Measurements from ENCODE around the gene C1orf159.

The C1orf159 gene

DNA sequence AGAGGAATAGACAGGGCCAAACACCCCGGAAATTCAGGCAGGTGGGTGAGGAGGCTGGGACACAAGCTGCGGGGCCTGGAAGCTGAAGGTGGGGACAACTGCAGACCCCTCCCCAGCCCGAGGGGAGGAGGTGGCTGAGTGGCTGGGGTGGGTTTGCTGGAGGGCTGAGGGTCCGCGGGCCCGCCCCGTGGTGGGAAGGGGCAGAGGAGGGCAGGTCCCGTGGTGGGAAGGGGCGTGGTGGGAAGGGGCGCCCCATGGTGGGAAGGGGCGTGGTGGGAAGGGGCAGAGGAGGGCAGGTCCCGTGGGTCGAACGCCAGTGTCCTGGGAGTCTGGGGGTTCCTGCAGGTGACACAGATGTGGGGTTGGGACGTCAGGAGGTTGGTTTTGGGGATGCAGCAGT lies 33.5 kb upstream of the C1orf159 start:
- TF ChIP-seq ZBTB7A (IDR thresholded peaks at IDR 0.05; ENCODE audit: low read depth) (no peak), CEBPB (IDR thresholded peaks at IDR 0.05) (no peak), RAD21 (IDR thresholded peaks at IDR 0.05; ENCODE audit: low read depth) (no peak), TEAD4 (IDR thresholded peaks at IDR 0.05) (no peak), CREB1 (IDR thresholded peaks at IDR 0.05; ENCODE audit: low read depth) (no peak), NFIC (IDR thresholded peaks at IDR 0.05) (no peak), YY1 (IDR thresholded peaks at IDR 0.05; ENCODE audit: low read depth) (no peak)
- TF ChIP-seq, protein P1, sequence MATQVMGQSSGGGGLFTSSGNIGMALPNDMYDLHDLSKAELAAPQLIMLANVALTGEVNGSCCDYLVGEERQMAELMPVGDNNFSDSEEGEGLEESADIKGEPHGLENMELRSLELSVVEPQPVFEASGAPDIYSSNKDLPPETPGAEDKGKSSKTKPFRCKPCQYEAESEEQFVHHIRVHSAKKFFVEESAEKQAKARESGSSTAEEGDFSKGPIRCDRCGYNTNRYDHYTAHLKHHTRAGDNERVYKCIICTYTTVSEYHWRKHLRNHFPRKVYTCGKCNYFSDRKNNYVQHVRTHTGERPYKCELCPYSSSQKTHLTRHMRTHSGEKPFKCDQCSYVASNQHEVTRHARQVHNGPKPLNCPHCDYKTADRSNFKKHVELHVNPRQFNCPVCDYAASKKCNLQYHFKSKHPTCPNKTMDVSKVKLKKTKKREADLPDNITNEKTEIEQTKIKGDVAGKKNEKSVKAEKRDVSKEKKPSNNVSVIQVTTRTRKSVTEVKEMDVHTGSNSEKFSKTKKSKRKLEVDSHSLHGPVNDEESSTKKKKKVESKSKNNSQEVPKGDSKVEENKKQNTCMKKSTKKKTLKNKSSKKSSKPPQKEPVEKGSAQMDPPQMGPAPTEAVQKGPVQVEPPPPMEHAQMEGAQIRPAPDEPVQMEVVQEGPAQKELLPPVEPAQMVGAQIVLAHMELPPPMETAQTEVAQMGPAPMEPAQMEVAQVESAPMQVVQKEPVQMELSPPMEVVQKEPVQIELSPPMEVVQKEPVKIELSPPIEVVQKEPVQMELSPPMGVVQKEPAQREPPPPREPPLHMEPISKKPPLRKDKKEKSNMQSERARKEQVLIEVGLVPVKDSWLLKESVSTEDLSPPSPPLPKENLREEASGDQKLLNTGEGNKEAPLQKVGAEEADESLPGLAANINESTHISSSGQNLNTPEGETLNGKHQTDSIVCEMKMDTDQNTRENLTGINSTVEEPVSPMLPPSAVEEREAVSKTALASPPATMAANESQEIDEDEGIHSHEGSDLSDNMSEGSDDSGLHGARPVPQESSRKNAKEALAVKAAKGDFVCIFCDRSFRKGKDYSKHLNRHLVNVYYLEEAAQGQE (IDR thresholded peaks at IDR 0.05; ENCODE audit: low read depth): no peak

DNA sequence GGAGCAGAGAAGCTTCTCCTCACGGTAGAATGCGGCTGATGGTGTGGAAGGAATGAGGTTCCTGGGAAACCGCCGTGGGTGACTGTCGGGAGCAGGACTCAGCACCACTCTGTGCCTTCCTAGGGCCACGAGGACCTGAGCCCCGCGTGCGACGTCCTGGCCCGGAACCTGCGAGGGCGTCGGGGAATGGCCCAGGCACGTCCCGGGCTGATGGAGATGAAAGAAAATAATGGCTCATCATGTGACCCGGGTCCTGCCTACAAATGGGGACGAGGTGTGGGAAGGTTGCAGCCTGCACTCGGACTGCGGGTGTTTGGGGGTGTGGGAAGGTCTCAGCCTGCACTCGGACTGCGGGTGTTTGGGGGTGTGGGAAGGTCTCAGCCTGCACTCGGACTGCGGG lies 32.7 kb upstream of the C1orf159 start:
- TF ChIP-seq TEAD4 (IDR thresholded peaks at IDR 0.05): no peak
- TF ChIP-seq, protein P2, sequence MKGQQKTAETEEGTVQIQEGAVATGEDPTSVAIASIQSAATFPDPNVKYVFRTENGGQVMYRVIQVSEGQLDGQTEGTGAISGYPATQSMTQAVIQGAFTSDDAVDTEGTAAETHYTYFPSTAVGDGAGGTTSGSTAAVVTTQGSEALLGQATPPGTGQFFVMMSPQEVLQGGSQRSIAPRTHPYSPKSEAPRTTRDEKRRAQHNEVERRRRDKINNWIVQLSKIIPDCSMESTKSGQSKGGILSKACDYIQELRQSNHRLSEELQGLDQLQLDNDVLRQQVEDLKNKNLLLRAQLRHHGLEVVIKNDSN (IDR thresholded peaks at IDR 0.05): no peak
- no peak for TF ChIP-seq EGR1 (IDR thresholded peaks at IDR 0.05)
- TF ChIP-seq CEBPB (IDR thresholded peaks at IDR 0.05): no peak
- TF ChIP-seq, protein P3, sequence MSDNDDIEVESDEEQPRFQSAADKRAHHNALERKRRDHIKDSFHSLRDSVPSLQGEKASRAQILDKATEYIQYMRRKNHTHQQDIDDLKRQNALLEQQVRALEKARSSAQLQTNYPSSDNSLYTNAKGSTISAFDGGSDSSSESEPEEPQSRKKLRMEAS (IDR thresholded peaks at IDR 0.05): no peak
- TF ChIP-seq TCF12 (IDR thresholded peaks at IDR 0.05; ENCODE audit: low read depth): no peak
- no peak for TF ChIP-seq RAD21 (IDR thresholded peaks at IDR 0.05; ENCODE audit: low read depth)
- no peak for TF ChIP-seq ZBTB7A (IDR thresholded peaks at IDR 0.05; ENCODE audit: low read depth)
- TF ChIP-seq TAF1 (IDR thresholded peaks at IDR 0.05; ENCODE audit: low read depth): no peak
- TF ChIP-seq FOXM1 (IDR thresholded peaks at IDR 0.05; ENCODE audit: borderline replicate concordance, low read depth): no peak
- no peak for TF ChIP-seq NFIC (IDR thresholded peaks at IDR 0.05)
- no peak for TF ChIP-seq CREB1 (IDR thresholded peaks at IDR 0.05; ENCODE audit: low read depth)

DNA sequence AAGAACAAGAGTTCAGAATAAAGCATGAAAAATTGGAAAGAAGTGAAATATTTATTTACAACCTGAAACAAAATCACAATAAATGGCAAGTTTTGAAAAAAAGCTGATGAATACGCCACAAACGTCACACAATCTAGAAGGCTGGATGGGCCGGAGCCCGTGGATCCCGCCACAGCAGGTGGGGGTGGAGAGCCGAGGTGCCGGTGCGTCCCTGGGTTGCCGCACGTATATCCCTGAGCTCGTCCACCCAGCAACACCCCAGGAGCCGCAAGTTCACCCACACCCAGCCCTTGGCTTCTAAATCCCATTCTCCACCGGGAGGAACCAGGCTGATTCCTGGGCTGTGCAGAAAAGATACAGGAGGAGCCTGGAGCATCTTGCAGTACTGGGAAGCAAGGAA lies 32.2 kb upstream of the C1orf159 start:
- no peak for TF ChIP-seq YY1 (IDR thresholded peaks at IDR 0.05; ENCODE audit: low read depth)

DNA sequence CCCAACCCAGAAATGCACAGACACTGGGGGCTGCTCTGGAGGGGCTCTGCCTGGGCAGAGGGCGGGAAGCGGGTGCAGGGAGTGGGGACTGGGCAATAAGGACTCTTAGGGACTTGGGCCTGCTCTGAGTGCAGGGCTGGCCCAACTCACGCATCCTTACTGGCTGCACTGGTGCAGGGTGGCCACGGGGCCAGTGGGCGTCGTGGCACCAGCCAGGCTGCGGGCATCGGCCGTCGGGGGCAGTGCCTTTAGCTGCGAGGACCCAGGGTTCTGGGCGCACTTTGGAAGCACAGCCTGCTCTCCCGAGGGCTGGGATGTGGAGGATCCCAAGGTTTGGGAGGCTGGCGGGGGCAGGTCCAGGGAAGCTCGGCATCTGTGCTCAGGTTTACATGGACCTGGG lies 30.7 kb upstream of the C1orf159 start:
- TF ChIP-seq YY1 (IDR thresholded peaks at IDR 0.05; ENCODE audit: low read depth): no peak

DNA sequence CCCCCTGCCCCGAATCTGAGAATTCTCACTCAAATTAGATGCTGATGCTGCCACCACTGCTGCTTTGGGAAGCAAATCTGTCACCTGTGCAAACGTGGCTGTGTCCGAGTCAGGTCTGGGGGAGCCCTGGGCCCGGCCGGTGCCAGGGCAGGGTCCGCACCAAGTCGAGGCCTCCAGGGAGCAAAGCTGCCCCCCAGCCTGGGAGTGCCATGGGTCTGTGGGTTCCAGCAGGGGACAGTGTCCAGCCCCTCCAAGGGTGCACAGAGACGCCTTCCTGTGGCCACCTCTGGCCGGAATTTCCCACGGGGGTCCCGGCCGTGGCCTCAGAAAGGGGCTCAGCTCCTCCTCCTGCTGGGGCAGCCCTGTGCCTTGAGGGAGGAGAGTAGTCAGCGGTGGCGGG lies 30.1 kb upstream of the C1orf159 start:
- TF ChIP-seq, protein P3 (IDR thresholded peaks at IDR 0.05): no peak
- TF ChIP-seq, protein P1 (IDR thresholded peaks at IDR 0.05; ENCODE audit: low read depth): no peak
- TF ChIP-seq NFIC (IDR thresholded peaks at IDR 0.05) (no peak), CREB1 (IDR thresholded peaks at IDR 0.05; ENCODE audit: low read depth) (no peak), EP300 (IDR thresholded peaks at IDR 0.05; ENCODE audit: borderline replicate concordance) (no peak)

DNA sequence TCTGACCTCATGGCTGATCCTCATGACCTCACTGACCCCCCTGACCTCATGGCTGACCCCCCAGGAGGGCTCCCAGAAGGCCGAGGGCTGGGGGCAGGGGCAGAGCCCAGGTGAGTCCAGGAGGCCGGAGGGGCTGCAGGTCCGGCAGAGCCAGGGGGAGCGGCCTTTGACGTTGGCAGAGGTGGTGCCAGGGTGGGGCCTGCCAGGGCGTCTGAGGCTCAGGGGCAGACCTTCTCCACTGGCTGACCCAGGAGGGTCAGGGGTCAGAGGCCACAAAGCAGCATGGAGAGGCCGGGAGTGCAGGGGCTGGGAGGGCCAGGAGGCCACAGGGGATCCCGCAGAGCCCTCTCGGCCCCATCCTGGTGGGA lies 29.6 kb upstream of the C1orf159 start:
- TF ChIP-seq EP300 (IDR thresholded peaks at IDR 0.05; ENCODE audit: borderline replicate concordance): no peak
- TF ChIP-seq, protein P2 (IDR thresholded peaks at IDR 0.05): no peak
- TF ChIP-seq, protein P1 (IDR thresholded peaks at IDR 0.05; ENCODE audit: low read depth): no peak
- no peak for TF ChIP-seq TEAD4 (IDR thresholded peaks at IDR 0.05)

Data from Ishikawa (cell line).